Measurements from ENCODE around the gene NUB1.

Gene NUB1

GRCh38 chr7:151426441-151426903, 84.9 kb downstream of the NUB1 start:
- peak; percentile 98 for DNase-seq (ENCODE audit: low spot score)

- no peak for DNase-seq (ENCODE audit: low spot score)
Measured at GRCh38 chr7:151426904-151427704, 85.5 kb downstream of the NUB1 start.

GRCh38 chr7:151427705-151428377, 86.2 kb downstream of the NUB1 start:
- DNase-seq (ENCODE audit: low spot score): no peak

All from LoVo (cell line).